ENCODE results near the gene CDH4. TPM values are rescaled to one million over a fixed set of nuclear protein-coding genes. Genes with fewer than 3 reads are reported as not detected.

The CDH4 gene
- total RNA-seq, 1 donor: 0.18 TPM

GRCh38 chr20:61567204-61567603 is 315.1 kb downstream of the CDH4 start:
- H3K4me3 ChIP-seq (ENCODE audit: low read depth, low read length): no peak overlapping the region
- DNase-seq (ENCODE audit: low read depth): no peak
- TF ChIP-seq, protein P1, sequence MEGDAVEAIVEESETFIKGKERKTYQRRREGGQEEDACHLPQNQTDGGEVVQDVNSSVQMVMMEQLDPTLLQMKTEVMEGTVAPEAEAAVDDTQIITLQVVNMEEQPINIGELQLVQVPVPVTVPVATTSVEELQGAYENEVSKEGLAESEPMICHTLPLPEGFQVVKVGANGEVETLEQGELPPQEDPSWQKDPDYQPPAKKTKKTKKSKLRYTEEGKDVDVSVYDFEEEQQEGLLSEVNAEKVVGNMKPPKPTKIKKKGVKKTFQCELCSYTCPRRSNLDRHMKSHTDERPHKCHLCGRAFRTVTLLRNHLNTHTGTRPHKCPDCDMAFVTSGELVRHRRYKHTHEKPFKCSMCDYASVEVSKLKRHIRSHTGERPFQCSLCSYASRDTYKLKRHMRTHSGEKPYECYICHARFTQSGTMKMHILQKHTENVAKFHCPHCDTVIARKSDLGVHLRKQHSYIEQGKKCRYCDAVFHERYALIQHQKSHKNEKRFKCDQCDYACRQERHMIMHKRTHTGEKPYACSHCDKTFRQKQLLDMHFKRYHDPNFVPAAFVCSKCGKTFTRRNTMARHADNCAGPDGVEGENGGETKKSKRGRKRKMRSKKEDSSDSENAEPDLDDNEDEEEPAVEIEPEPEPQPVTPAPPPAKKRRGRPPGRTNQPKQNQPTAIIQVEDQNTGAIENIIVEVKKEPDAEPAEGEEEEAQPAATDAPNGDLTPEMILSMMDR (IDR thresholded peaks at IDR 0.05; ENCODE audit: insufficient read depth, low read length): no peak

DNA sequence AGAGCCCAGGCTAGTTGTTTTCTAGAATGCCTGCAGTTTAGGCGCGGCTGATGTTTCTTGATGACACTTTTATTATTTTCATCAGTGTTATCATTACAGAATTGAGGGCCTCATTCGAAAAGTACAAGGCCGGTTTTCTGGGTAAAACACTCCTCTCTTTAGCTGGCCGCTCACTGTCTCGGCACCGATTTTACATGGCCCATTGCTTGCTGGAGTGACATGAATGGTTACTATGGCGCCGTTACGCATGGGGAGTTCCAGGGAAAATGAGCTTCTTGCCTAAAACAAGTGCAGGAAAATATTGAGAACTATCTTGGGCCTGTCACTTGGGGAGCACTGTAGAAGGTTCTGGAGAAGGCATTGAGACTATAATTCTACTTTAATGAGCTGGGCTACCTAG is 317.8 kb downstream of the CDH4 start:
- TF ChIP-seq, protein P1 (IDR thresholded peaks at IDR 0.05; ENCODE audit: insufficient read depth, low read length): no peak
- DNase-seq (ENCODE audit: low read depth): no peak

GRCh38 chr20:61570646-61571195 is 318.7 kb downstream of the CDH4 start:
- H3K4me3 ChIP-seq (ENCODE audit: low read depth, low read length): no peak overlapping the region
- DNase-seq (ENCODE audit: low read depth): no peak
- TF ChIP-seq, protein P1 (IDR thresholded peaks at IDR 0.05; ENCODE audit: insufficient read depth, low read length): no peak

More for the DNA sequence above, 317.8 kb downstream of the CDH4 start:
- H3K4me3 ChIP-seq (ENCODE audit: low read depth, low read length): no peak overlapping the region

GRCh38 chr20:61571221-61571620 is 319.2 kb downstream of the CDH4 start:
- no peak overlapping the region for H3K4me3 ChIP-seq (ENCODE audit: low read depth, low read length)
- TF ChIP-seq, protein P1 (IDR thresholded peaks at IDR 0.05; ENCODE audit: insufficient read depth, low read length): no peak
- no peak for DNase-seq (ENCODE audit: low read depth)

DNA sequence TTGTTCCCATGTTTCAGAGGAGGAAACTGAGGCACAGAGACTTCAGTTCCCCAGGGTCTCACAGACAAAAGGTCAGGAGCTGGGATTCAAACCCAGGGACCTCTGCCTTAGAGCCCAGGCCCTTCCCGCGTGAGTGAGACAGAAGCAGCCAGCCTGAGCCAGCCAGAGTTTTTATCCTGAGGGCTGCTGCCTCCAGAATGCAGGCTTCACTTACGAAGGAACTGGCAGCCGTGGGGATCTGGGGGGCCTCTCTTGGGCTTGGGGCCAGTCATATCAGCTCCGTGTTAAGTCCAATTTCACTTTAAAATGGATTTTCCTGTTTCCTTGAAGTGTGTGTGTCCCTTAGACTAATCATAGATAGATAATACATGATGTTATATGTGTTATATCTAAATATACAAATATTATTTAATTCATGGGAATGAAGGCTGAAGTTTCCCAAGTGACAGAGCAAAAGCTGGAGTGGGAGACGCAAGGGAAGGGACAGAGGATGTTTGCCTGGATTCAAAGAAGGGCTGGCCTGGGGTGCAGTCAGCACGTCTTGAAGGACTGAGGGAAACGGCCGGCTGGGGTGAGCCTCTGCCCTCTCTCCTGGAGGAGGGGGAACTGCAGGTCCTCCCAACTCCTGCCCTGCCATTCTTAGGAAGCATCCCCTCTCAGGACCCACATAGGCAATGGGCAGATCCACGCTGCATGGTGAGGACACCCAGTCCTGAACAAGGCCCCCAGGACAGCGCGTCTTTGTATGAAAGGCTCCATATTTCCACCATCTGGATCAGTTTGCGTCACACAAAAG is 320.1 kb downstream of the CDH4 start:
- no peak overlapping the region for H3K4me3 ChIP-seq (ENCODE audit: low read depth, low read length)
- no peak for DNase-seq (ENCODE audit: low read depth)
- TF ChIP-seq, protein P1 (IDR thresholded peaks at IDR 0.05; ENCODE audit: insufficient read depth, low read length): no peak

- DNase-seq (ENCODE audit: low read depth): no peak
Observed at GRCh38 chr20:61572789-61573188, 320.7 kb downstream of the CDH4 start.

More at GRCh38 chr20:61572789-61573188, 320.7 kb downstream of the CDH4 start:
- TF ChIP-seq, protein P1 (IDR thresholded peaks at IDR 0.05; ENCODE audit: insufficient read depth, low read length): no peak
- no peak overlapping the region for H3K4me3 ChIP-seq (ENCODE audit: low read depth, low read length)
